Activated naive CD4-positive, alpha-beta T cell treated with anti-CD3 and anti-CD28 coated beads for 36 hours (primary cell): ENCODE measurements around the gene PPP1R12C. TPM values are rescaled to one million over a fixed set of nuclear protein-coding genes. Genes with fewer than 3 reads are reported as not detected.
A peak's percentile ranks its signal among the peaks of the same experiment; 100 is the strongest.
"Not testable (repeated sequence)": the region's sequence is repeated elsewhere in the genome, so short reads cannot be mapped to it uniquely, and the experiment has no call there.

ENCODE experiments used
- CTCF ChIA-PET: fragments of 350-600 bp; sonication (Branson Sonifier 250); formaldehyde crosslinking; loops from one replicate; lab custom pipeline; 2021; ENCODE audit warnings: antibody characterized with exemption; lab: Charles Lee
- DNase-seq: peaks from one replicate; pipeline ENCODE4 v3.0.0-alpha.2; 2020
- H3K27ac Mint-ChIP-seq: one replicate; pipeline ENCODE4 v1.8.0; 2021; ENCODE audit warnings: mild to moderate bottlenecking, mixed read lengths
- H3K27me3 Mint-ChIP-seq: one replicate; pipeline ENCODE4 v1.8.0; 2021; ENCODE audit warnings: low read depth, mixed read lengths
- H3K36me3 Mint-ChIP-seq: one replicate; pipeline ENCODE4 v1.8.0; 2021; ENCODE audit warnings: low read depth, mixed read lengths
- H3K4me1 Mint-ChIP-seq: one replicate; pipeline ENCODE4 v1.8.0; 2021; ENCODE audit warnings: low read depth, mixed read lengths
- H3K4me3 Mint-ChIP-seq: one replicate; pipeline ENCODE4 v1.8.0; 2021; ENCODE audit warnings: mild to moderate bottlenecking, moderate library complexity, mixed read lengths
- H3K9me3 Mint-ChIP-seq: one replicate; pipeline ENCODE4 v1.8.0; 2021; ENCODE audit warnings: mixed read lengths
- intact Hi-C: fragments of 100-400 bp; cut with micrococcal nuclease; formaldehyde crosslinking; loops from one replicate; pipeline ENCODE4 v1.15.1; 2023
- total RNA-seq, 2 experiments: library from RNA; stranded (reverse); gene quantifications; one replicate each; pipeline ENCODE4 v1.2.3, GENCODE V29; 2021

Gene PPP1R12C
- total RNA-seq, 2 experiments from 2014 or later: 41.2 to 42.1 TPM

DNA sequence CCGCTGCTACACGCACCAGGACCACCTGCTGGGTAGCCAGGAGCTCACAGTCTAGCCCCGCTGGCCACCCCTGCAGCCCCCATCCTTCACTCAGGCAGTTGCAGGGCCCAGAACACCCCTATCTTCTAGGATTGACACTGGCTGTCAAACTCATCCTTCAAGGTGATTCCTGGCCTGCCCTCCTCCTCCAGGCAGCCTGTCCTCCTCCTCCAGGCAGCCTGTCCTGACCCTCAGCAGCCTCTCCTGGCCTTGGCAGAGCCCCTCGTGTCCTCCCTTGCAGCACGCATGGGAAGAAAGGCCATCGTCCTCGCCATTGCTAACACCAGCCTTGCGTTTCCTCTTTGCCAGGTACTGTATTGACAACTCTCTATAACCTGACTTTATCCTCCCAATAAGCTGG, 45.5 kb downstream of the PPP1R12C start:
- intact Hi-C loops: no loop called here
- no peaks in the 10 kb centered on the region for H3K9me3 Mint-ChIP-seq
- no peaks in the 10 kb centered on the region for H3K36me3 Mint-ChIP-seq
- CTCF ChIA-PET: no interaction called here
- peaks cover 11% of the 10 kb centered on the region for H3K4me1 Mint-ChIP-seq
- H3K27me3 Mint-ChIP-seq: peaks cover 56% of the 10 kb centered on the region
- H3K27ac Mint-ChIP-seq: no peak overlapping the region
- no peak for DNase-seq
- H3K4me3 Mint-ChIP-seq: no peak overlapping the region

DNA sequence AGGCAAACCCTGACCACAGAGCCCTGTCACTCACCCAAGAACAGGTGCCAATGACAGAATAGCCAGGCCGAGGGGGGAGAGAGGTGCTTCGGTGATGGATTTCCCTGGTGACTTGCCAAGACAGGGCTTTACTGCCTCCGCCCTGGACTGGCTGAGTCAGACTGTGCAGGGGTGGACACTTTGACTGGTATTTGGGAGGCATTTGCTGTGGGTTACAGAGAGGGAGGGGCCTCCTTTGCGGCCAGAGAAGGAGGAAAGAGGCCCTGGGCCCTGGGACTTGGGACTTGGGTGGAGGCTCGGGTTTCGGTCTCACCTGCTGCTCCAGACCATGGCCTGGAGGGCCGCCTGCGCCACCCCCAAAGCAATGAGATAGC, 46.3 kb downstream of the PPP1R12C start:
- Mint-ChIP-seq H3K4me1 (peaks cover 11% of the 10 kb centered on the region), H3K4me3 (no peak overlapping the region), H3K36me3 (no peaks in the 10 kb centered on the region), H3K27me3 (peaks cover 60% of the 10 kb centered on the region), H3K27ac (no peak overlapping the region), H3K9me3 (no peaks in the 10 kb centered on the region)
- CTCF ChIA-PET: no interaction called here
- no peak for DNase-seq
- intact Hi-C loops: no loop called here

- no peak for DNase-seq
- H3K27ac Mint-ChIP-seq: no peak overlapping the region
- H3K36me3 Mint-ChIP-seq: no peaks in the 10 kb centered on the region
- no peaks in the 10 kb centered on the region for H3K9me3 Mint-ChIP-seq
- H3K27me3 Mint-ChIP-seq: peaks cover 64% of the 10 kb centered on the region
- peaks cover 11% of the 10 kb centered on the region for H3K4me1 Mint-ChIP-seq
- no peak overlapping the region for H3K4me3 Mint-ChIP-seq
- CTCF ChIA-PET: no interaction called here
- intact Hi-C loops: no loop called here
These were observed 46.8 kb downstream of the PPP1R12C start for GRCh38 chr19:55070466-55071128.

DNA sequence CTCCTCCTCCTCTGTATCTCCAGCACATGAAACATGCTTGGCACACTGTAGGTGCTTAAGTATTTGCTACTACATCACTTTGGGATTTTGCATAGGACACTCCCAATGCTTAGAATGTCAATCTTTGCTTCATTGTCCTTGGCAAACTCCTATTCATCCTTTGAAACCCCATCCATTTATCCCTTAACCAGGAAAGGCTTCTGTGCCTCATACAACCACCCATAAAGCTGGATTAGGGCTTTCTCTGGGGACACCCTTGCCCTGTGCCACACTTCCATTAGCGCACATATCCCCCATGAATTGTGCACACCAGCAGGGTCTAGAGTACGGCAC, 47.6 kb downstream of the PPP1R12C start:
- no peaks in the 10 kb centered on the region for H3K9me3 Mint-ChIP-seq
- DNase-seq: no peak
- CTCF ChIA-PET: interaction anchor here (0.6 kb wide), 1 partner anchor 200 kb away, joined by 3 read pairs; no protein-coding TSS in a partner anchor
- peaks cover 63% of the 10 kb centered on the region for H3K27me3 Mint-ChIP-seq
- no peaks in the 10 kb centered on the region for H3K36me3 Mint-ChIP-seq
- H3K27ac Mint-ChIP-seq: no peak overlapping the region
- intact Hi-C loops: no loop called here
- peaks cover 11% of the 10 kb centered on the region for H3K4me1 Mint-ChIP-seq
- H3K4me3 Mint-ChIP-seq: no peak overlapping the region

GRCh38 chr19:55068950-55069864, 48.2 kb downstream of the PPP1R12C start:
- no peak for DNase-seq
- peaks cover 61% of the 10 kb centered on the region for H3K27me3 Mint-ChIP-seq
- no peak overlapping the region for H3K4me3 Mint-ChIP-seq
- no peaks in the 10 kb centered on the region for H3K36me3 Mint-ChIP-seq
- intact Hi-C loops: no loop called here
- no peaks in the 10 kb centered on the region for H3K9me3 Mint-ChIP-seq
- H3K27ac Mint-ChIP-seq: no peak overlapping the region
- CTCF ChIA-PET: interaction anchor here (0.6 kb wide), 1 partner anchor 199 kb away, joined by 3 read pairs; no protein-coding TSS in a partner anchor
- H3K4me1 Mint-ChIP-seq: peaks cover 11% of the 10 kb centered on the region

DNA sequence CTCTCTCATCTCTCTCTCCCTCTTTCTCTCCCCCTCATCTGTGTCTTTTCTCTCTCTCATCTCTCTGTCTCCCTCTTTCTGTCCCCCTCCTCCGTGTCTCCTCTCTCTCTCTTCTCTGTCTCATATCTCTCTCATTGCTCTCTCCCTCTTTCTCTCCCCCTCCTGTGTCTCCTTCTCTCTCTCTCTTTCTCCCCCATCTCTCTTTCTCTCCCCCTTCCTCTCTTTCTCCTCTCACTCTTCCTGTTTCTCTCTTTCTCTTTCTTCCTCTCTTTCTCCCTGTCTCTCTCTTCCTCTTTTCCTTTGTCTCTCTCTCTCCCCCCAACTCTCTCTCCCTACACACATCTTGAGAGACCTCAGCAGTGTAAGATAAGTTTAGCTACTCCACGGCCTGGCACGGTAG, 49.6 kb downstream of the PPP1R12C start:
- peaks cover 11% of the 10 kb centered on the region for H3K4me1 Mint-ChIP-seq
- H3K9me3 Mint-ChIP-seq: no peaks in the 10 kb centered on the region
- DNase-seq: no peak
- CTCF ChIA-PET: no interaction called here
- intact Hi-C loops: no loop called here
- H3K27me3 Mint-ChIP-seq: peaks cover 55% of the 10 kb centered on the region
- H3K4me3 Mint-ChIP-seq: no peak overlapping the region
- no peaks in the 10 kb centered on the region for H3K36me3 Mint-ChIP-seq
- H3K27ac Mint-ChIP-seq: no peak overlapping the region

GRCh38 chr19:55066107-55066709, 51.2 kb downstream of the PPP1R12C start:
- H3K9me3 Mint-ChIP-seq: no peaks in the 10 kb centered on the region
- peaks cover 1% of the 10 kb centered on the region for H3K36me3 Mint-ChIP-seq
- no peak overlapping the region for H3K4me3 Mint-ChIP-seq
- intact Hi-C loops: no loop called here
- peaks cover 21% of the 10 kb centered on the region for H3K4me1 Mint-ChIP-seq
- no peak overlapping the region for H3K27ac Mint-ChIP-seq
- DNase-seq: no peak
- CTCF ChIA-PET: interaction anchor here (0.9 kb wide), 1 partner anchor 22 kb away, joined by 3 read pairs; no protein-coding TSS in a partner anchor
- peaks cover 44% of the 10 kb centered on the region for H3K27me3 Mint-ChIP-seq

GRCh38 chr19:55065516-55065915, 51.9 kb downstream of the PPP1R12C start:
- H3K4me3 Mint-ChIP-seq, intact Hi-C loops, DNase-seq, H3K9me3 Mint-ChIP-seq, H3K27ac Mint-ChIP-seq, H3K36me3 Mint-ChIP-seq: not testable (repeated sequence)
- Mint-ChIP-seq H3K4me1 (peaks cover 22% of the 10 kb centered on the region), H3K27me3 (peaks cover 42% of the 10 kb centered on the region)
- CTCF ChIA-PET: interaction anchor here (0.6 to 0.9 kb wide), 2 partner anchors 22 to 1442 kb away, joined by 3 to 4 read pairs; no protein-coding TSS in a partner anchor

DNA sequence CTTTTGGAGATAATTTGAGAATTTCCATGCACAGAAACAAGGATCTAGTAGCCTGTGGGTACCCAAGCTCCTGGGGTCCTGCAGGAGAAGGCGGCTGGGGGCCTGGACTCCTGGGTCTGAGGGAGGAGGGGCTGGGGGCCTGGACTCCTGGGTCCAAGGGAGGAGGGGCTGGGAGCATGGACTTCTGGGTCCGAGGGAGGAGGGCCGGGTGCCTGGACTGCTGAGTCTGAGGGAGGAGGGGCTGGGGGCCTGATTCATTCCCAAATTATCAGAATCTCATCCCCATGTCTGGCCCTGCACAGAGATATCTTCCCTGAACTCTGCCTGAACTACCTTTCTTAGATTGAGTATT, 54.0 kb downstream of the PPP1R12C start:
- intact Hi-C loops: loop anchor here (1.0 to 2.0 kb wide), 6 partner anchors 18 to 615 kb away; partner anchors contain the start of genes KMT5C and LENG8
- no peak for DNase-seq
- Mint-ChIP-seq H3K4me3 (peak overlapping the region; percentile 84), H3K36me3 (peaks cover 9% of the 10 kb centered on the region), H3K9me3 (no peaks in the 10 kb centered on the region), H3K4me1 (peaks cover 21% of the 10 kb centered on the region), H3K27ac (no peak overlapping the region), H3K27me3 (peaks cover 29% of the 10 kb centered on the region)
- CTCF ChIA-PET: no interaction called here

- no peak within 1 kb of the TSS for H3K27ac Mint-ChIP-seq
- intact Hi-C loops: loop anchor here (1.0 to 2.0 kb wide), 6 partner anchors 18 to 614 kb away; partner anchors contain the start of genes KMT5C and LENG8
- peaks cover 18% of the 10 kb centered on the region for H3K4me1 Mint-ChIP-seq
- H3K4me3 Mint-ChIP-seq: peak within 1 kb of the TSS; percentile 84
- peaks cover 12% of the 10 kb centered on the region for H3K36me3 Mint-ChIP-seq
- H3K27me3 Mint-ChIP-seq: peaks cover 24% of the 10 kb centered on the region
- CTCF ChIA-PET: no interaction called here
- DNase-seq: peak; percentile 99
- no peaks in the 10 kb centered on the region for H3K9me3 Mint-ChIP-seq
These were observed 54.5 kb downstream of the PPP1R12C start, which contains the start of gene RDH13 for GRCh38 chr19:55062735-55063491. Gene RDH13 (minus strand): TSS chr19:55063148. CDS start chr19:55063032, 116 bp downstream.

GRCh38 chr19:55060287-55060686, 57.1 kb downstream of the PPP1R12C start:
- CTCF ChIA-PET: not testable (repeated sequence)

More at GRCh38 chr19:55060287-55060686, 57.1 kb downstream of the PPP1R12C start:
- peaks cover 24% of the 10 kb centered on the region for H3K36me3 Mint-ChIP-seq
- H3K4me1 Mint-ChIP-seq: peaks cover 18% of the 10 kb centered on the region
- intact Hi-C loops, DNase-seq, H3K9me3 Mint-ChIP-seq, H3K4me3 Mint-ChIP-seq, H3K27me3 Mint-ChIP-seq, H3K27ac Mint-ChIP-seq: not testable (repeated sequence)
